ENCODE results near the gene SHH. TPM values are rescaled to one million over a fixed set of nuclear protein-coding genes. Genes with fewer than 3 reads are reported as not detected.
A peak's percentile ranks its signal among the peaks of the same experiment; 100 is the strongest.

The SHH gene
- total RNA-seq, 8 experiments from 2014 or later = under 0.01 to 28.2 (median 0.14) TPM; not detected in 2

DNA sequence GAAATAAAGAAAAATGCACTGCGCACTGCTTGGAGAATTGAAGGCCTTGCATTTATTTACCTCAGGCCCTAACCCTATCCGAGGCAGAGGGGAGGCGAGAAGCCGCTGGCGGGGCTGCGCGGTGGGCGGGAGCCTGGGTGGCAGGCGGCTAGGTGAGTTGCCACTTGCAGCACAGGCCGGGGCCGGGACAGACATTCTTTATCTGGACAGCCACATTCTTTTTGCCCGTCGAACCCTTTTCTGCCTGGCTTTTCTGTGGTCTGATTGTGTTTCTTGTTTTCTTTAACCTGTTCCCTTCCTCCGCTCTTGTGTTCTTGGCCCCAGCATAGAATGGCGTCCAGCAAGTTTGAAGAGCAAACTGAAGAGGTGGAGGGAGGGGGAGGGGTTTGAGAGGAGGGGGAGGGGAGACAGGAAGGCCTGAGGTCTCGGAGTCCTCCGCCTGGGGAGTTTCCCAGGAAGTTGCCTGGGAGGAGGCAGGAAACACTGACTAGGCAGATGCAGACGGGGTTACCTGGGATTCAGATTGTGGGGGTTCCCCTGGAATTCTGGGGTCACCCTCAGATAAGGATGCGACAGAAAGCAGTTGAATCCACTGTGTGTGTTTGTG lies 5.1 kb downstream of the SHH start:
- H3K4me3 ChIP-seq = no peak overlapping the region
- H3K4me1 ChIP-seq (replicated peaks in 1 of 2) = peaks cover 21 to 29% of the 10 kb centered on the region in 2 donors
- 0 to 25% (median 20%) methylated on average over 1 to 8 of the region's 19 CpGs; no CpG with 5 or more reads in 7 of the 10 experiments for WGBS, 10 experiments
- ATAC-seq (replicated peaks in 6 of 8) = no peak
- H3K27ac ChIP-seq = no peak overlapping the region
- in situ Hi-C loops (cut with MboI; ENCODE audit: low pct_unique_long_range_greater_than_20kb in 2 of 9, low sequenced_read_pairs in 9 of 9, unreplicated experiment in 9 of 9) = loop anchor here in 3 of 9 experiments (25.0 kb wide), 2 partner anchors 655 to 1005 kb away; no protein-coding TSS in a partner anchor

DNA sequence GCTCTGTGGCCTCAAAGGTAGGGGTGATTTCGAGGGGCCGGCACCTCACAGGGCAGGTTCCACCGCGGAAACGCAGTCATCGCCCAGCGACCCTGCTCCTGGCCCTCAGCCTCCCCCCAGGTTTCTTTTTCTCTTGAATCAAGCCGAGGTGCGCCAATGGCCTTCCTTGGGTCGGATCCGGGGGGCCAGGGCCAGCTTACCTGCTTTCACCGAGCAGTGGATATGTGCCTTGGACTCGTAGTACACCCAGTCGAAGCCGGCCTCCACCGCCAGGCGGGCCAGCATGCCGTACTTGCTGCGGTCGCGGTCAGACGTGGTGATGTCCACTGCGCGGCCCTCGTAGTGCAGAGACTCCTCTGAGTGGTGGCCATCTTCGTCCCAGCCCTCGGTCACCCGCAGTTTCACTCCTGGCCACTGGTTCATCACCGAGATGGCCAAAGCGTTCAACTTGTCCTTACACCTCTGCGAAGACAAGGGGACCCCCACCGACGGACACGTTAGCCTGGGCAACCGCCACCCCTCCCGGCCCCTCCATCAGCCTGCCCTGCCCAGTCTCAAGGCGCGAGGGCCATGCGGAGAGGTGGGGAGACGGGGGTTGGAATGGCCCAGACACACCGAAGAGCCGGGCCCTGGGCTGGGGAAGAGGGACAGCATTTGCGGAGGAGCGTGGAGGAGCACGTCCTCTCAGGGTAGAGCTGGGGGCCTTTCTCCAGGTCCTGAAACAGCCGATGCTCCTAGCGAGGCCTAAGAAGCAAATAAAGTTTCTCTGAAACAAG lies 6.0 kb downstream of the SHH start:
- H3K4me1 ChIP-seq (replicated peaks in 1 of 2) = peaks cover 18 to 29% of the 10 kb centered on the region in 2 donors
- ATAC-seq (replicated peaks in 6 of 8) = no peak
- in situ Hi-C loops (cut with MboI; ENCODE audit: low pct_unique_long_range_greater_than_20kb in 2 of 9, low sequenced_read_pairs in 9 of 9, unreplicated experiment in 9 of 9) = loop anchor here in 3 of 9 experiments (25.0 kb wide), 2 partner anchors 656 to 1006 kb away; no protein-coding TSS in a partner anchor
- H3K4me3 ChIP-seq = peak overlapping the region in 1 of 5 donors; percentile 32
- no peak overlapping the region for H3K27ac ChIP-seq
- 13 to 44% (median 30%) methylated on average over 3 to 22 of the region's 47 CpGs; no CpG with 5 or more reads in 6 of the 10 experiments for WGBS, 10 experiments

DNA sequence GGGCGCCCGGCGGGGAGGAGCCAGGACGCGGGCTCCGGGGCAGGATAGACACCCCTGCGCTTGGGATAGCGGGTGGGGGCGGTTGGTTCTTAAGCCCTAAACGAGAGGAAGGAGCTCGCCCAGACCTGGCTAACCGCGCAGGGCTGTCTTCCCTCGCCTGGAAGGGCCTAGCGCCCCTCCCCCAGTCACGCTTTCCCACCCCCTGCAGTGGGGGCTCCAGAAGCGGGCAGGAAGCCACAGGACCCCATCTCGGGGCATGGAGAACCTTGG lies 6.5 kb downstream of the SHH start:
- no peak overlapping the region for H3K27ac ChIP-seq
- H3K4me3 ChIP-seq = peak overlapping the region; percentile 4 to 32 (median 27)
- H3K4me1 ChIP-seq (replicated peaks in 1 of 2) = peaks cover 18 to 29% of the 10 kb centered on the region in 2 donors
- peak in 1 of 8 experiments; percentile 1 for ATAC-seq (replicated peaks in 6 of 8)
- in situ Hi-C loops (cut with MboI; ENCODE audit: low pct_unique_long_range_greater_than_20kb in 2 of 9, low sequenced_read_pairs in 9 of 9, unreplicated experiment in 9 of 9) = loop anchor here in 3 of 9 experiments (25.0 kb wide), 2 partner anchors 657 to 1007 kb away; no protein-coding TSS in a partner anchor
- 0 to 15% methylated on average over 1 to 5 of the region's 18 CpGs; no CpG with 5 or more reads in 8 of the 10 experiments for WGBS, 10 experiments

DNA sequence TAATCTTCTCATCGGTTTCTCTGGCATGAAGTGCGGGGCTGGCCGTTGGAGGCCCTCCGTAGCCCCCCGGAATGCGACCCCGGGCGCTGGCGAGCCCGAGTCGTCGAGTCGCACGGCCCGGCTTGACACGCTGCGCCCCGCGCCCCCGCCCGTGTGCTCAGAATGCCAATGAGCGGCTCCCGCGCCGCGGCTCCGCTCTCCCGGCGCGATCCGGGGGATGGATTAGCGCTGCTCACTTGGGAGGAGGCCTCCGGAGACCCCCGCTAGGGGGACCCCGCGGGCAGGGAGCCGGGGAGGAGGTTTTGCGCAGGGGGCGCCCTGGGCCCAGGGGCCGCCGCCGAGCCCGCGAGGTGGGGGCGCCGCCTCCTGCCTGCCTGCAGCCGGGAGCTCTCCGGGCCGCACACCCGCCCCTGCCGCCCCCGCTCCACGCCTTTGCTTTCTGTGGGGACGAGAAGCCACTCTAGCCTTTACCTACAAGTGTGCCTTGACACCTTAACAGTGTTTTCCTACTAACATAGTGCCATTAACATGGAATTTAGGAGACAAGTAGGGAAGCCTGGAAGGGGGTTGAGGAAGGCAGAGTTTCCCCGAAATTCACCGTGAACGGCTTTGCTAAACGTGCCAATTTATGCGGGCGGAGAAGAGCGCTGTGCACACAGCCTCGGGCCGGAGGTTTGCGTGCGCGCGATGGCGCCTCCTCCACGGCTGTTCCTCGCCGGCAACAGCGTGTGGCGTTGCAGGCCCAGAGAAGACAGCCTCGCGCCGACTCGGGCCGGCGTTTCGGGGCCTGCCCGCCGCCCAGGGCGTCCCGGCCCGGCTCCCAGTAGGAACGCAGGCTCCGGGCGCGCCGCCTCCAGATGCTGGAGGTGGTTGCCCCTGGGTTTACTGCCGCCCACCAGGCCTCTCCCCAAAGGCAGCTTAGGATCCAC lies 7.1 kb downstream of the SHH start:
- Histone ChIP-seq H3K4me3 (peak overlapping the region; percentile 4 to 32 (median 27)), H3K4me1 (replicated peaks in 1 of 2) (peaks cover 16 to 29% of the 10 kb centered on the region in 2 donors), H3K27ac (no peak overlapping the region)
- ATAC-seq (replicated peaks in 6 of 8) = peak; percentile 55 to 86 (median 77)
- WGBS, 10 experiments = 0 to 3% (median 0%) methylated on average over 1 to 16 of the region's 91 CpGs; no CpG with 5 or more reads in 5 of the 10 experiments
- in situ Hi-C loops (cut with MboI; ENCODE audit: low pct_unique_long_range_greater_than_20kb in 2 of 9, low sequenced_read_pairs in 9 of 9, unreplicated experiment in 9 of 9) = loop anchor here in 3 of 9 experiments (25.0 kb wide), 2 partner anchors 657 to 1007 kb away; no protein-coding TSS in a partner anchor

DNA sequence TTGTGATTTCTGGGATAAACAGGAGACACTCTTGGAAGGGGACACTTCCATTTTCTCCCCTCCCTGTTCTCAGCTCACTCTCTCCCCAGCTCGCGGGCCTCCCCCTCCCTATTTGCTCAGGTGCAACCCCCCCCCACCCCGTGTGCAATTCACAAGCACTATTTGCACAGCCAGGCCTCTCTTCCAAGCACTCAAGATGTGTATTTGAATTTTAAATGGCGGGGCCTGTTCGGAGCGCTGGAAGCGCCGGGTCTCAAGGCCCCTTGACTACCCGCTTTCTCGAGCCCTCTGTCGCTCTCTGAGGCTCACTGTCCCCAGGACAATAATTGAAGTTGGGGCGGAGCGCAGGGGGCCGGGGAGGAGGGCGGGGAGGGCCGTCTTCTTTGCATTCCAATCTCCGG lies 7.8 kb downstream of the SHH start:
- H3K27ac ChIP-seq = no peak overlapping the region
- H3K4me3 ChIP-seq = peak overlapping the region; percentile 1 to 32 (median 27)
- peak in 5 of 8 experiments; percentile 45 to 55 (median 52) for ATAC-seq (replicated peaks in 6 of 8)
- in situ Hi-C loops (cut with MboI; ENCODE audit: low pct_unique_long_range_greater_than_20kb in 2 of 9, low sequenced_read_pairs in 9 of 9, unreplicated experiment in 9 of 9) = loop anchor here in 3 of 9 experiments (25.0 kb wide), 2 partner anchors 658 to 1008 kb away; no protein-coding TSS in a partner anchor
- no CpG with 5 or more reads among the region's 17 CpGs for WGBS, 10 experiments
- H3K4me1 ChIP-seq (replicated peaks in 1 of 2) = peaks cover 13 to 23% of the 10 kb centered on the region in 2 donors

DNA sequence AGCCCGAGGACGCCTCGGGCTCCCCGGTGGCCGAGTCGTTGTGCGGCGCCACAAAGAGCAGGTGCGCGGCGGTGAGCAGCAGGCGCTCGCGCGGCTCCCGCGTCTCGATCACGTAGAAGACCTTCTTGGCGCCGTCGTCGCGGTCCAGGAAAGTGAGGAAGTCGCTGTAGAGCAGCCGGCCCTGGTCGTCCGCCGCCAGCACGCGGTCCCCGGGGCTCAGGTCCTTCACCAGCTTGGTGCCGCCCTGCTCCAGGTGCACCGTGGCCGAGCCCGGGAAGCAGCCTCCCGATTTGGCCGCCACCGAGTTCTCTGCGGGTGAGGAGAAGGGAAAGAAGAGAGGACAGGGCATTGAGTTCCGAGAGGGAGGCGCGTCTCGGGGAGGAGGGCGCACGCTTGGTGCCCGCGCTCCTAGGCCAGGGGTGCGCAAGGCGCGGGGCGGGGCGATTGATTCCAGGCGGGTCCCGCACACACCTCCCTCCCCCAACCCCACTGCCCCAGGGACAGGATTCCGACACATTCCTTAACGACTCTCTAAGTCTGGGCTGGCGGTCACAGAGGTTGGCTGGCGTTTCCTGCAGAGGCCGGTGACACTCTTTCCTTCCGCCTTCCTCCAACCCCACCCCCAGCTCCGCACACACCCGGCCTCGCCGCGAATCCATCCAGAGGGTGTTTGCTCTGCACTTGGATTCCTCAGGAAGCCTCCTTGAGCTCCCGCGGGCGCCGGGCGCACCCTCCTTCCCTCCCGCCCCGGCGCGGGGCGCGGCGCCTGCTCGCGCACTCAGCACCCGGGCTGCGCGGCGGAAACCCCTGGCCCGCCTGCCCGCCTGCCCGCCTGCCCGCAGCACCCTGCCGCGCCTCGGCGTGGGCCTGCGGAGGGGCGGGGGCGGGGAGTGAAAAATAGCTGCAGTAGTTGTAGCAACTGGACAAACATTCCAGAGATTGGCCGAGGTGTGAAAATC lies 8.6 kb downstream of the SHH start:
- whole genome bisulfite sequencing, 10 experiments = 0 to 13% (median 0%) methylated on average over 2 to 11 of the region's 96 CpGs; no CpG with 5 or more reads in 5 of the 10 experiments
- in situ Hi-C loops (cut with MboI; ENCODE audit: low pct_unique_long_range_greater_than_20kb in 2 of 9, low sequenced_read_pairs in 9 of 9, unreplicated experiment in 9 of 9) = loop anchor here in 3 of 9 experiments (25.0 kb wide), 2 partner anchors 659 to 1009 kb away; no protein-coding TSS in a partner anchor
- ATAC-seq (replicated peaks in 6 of 8) = peak in 6 of 8 experiments; percentile 1 to 41 (median 30)
- Histone ChIP-seq H3K4me1 (replicated peaks in 1 of 2) (peaks cover 8 to 17% of the 10 kb centered on the region in 2 donors), H3K27ac (no peak overlapping the region), H3K4me3 (peak overlapping the region in 3 of 5 donors; percentile 14 to 32 (median 22))

DNA sequence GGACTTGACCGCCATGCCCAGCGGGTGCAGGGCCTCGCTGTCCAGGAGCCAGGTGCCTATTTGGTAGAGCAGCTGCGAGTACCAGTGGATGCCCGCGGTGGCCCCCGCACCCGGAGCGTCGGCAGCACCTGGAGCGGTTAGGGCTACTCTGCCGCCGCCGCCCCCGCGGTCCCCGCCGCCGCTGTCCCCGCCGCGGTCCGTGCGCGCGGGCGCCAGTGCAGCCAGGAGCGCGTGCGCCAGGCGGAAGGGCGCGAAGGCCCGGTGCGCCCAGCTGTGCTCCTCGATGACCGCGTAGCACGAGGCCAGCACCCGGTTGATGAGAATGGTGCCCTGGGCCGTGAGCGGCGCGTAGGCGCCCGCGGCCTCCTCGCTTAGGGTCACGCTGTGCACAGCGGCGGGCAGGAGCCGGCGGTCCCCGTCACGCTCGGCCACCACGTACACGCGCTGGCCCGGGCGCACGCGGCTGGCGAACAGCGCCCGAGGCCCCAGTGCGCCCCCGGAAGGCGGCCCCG lies 9.3 kb downstream of the SHH start:
- Histone ChIP-seq H3K4me3 (peak overlapping the region in 1 of 5 donors; percentile 32), H3K27ac (no peak overlapping the region), H3K4me1 (replicated peaks in 1 of 2) (peaks cover under 1 to 14% of the 10 kb centered on the region in 2 donors)
- ATAC-seq (replicated peaks in 6 of 8) = no peak
- in situ Hi-C loops (cut with MboI; ENCODE audit: low pct_unique_long_range_greater_than_20kb in 2 of 9, low sequenced_read_pairs in 9 of 9, unreplicated experiment in 9 of 9) = loop anchor here in 3 of 9 experiments (25.0 kb wide), 2 partner anchors 659 to 1009 kb away; no protein-coding TSS in a partner anchor
- 6% methylated on average over 9 of the region's 70 CpGs; no CpG with 5 or more reads in 9 of the 10 experiments for WGBS, 10 experiments

DNA sequence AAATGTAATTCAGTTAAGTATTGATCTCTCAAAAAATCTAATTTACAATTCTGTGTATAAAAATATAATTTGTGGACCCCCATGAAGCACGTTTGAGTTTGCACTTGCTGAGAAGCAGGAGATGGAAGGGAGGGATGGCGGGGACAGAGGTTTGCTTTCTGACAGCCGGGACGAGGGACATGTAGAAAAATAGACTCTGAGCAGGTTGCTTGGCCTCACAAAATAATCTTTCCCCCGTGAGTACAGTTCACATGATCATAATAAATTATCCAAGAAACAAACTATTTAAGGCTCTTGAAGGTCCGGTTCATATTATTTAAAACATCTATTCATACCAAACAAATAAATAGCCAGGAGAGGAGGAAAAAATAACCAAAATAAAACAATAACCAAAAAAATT lies 10.0 kb downstream of the SHH start:
- Histone ChIP-seq H3K4me3 (no peak overlapping the region), H3K4me1 (replicated peaks in 1 of 2) (peaks cover 0 to 8% of the 10 kb centered on the region in 2 donors), H3K27ac (no peak overlapping the region)
- 10 to 67% (median 36%) methylated on average over 4 to 6 of the region's 6 CpGs for WGBS, 10 experiments
- in situ Hi-C loops (cut with MboI; ENCODE audit: low pct_unique_long_range_greater_than_20kb in 2 of 9, low sequenced_read_pairs in 9 of 9, unreplicated experiment in 9 of 9) = loop anchor here in 3 of 9 experiments (25.0 kb wide), 2 partner anchors 660 to 1010 kb away; no protein-coding TSS in a partner anchor
- no peak for ATAC-seq (replicated peaks in 6 of 8)

DNA sequence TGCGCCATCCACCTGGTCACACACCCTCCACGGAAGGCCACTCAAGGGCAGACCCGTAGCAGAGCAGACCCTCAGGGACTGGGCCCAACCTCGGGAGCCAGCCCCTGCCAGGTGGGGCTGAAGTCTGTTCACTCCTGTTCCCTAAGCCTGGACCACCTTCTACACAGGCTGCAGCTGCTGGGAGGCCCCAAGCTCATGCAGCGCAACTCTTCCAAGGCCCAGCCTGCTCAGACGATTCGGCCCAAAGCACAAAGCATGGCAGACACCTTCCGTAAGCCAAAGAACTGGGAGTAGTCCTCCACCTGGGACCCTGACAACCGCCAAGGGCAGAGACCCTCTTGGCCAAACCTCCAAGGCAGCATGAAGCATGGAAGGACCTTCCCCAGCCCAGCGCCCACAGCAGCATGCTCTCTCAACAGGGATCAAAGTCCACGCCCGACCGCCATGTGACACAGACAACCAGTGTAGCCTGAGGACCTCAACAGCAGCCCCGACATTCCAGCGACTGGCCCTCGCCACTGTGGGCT lies 11.5 kb downstream of the SHH start:
- WGBS, 10 experiments = 72 to 100% (median 80%) methylated on average over 2 to 9 of the region's 16 CpGs; no CpG with 5 or more reads in 3 of the 10 experiments
- in situ Hi-C loops (cut with MboI; ENCODE audit: low pct_unique_long_range_greater_than_20kb in 2 of 9, low sequenced_read_pairs in 9 of 9, unreplicated experiment in 9 of 9) = loop anchor here in 3 of 9 experiments (25.0 kb wide), 2 partner anchors 661 to 1011 kb away; no protein-coding TSS in a partner anchor
- ATAC-seq (replicated peaks in 6 of 8) = no peak
- Histone ChIP-seq H3K4me1 (replicated peaks in 1 of 2) (peaks cover 0 to 8% of the 10 kb centered on the region in 2 donors), H3K4me3 (no peak overlapping the region), H3K27ac (no peak overlapping the region)

DNA sequence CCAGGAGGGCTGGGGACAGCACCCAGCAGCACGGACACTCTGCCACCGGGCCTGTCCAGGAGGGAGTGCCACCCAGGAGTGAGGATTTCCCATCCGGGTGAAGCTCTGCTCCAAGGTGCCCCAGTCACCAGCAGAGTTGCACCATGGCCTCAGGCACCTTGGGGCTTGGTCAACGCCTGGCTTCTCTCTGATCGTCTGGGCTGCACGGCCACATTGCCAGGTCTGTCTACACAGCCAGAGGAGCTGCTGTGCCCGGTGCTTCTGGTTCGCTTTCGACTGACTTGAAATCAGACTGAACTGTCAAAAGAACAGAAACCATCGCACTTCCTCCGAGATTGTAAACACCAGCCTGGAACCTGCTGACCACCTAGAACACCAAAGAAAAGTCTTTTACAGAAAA lies 12.0 kb downstream of the SHH start:
- Histone ChIP-seq H3K4me3 (no peak overlapping the region), H3K27ac (no peak overlapping the region), H3K4me1 (replicated peaks in 1 of 2) (peaks cover 0 to 8% of the 10 kb centered on the region in 2 donors)
- WGBS, 10 experiments = 28 to 84% (median 81%) methylated on average over 2 to 6 of the region's 11 CpGs; no CpG with 5 or more reads in 7 of the 10 experiments
- no peak for ATAC-seq (replicated peaks in 6 of 8)
- in situ Hi-C loops (cut with MboI; ENCODE audit: low pct_unique_long_range_greater_than_20kb in 2 of 9, low sequenced_read_pairs in 9 of 9, unreplicated experiment in 9 of 9) = loop anchor here in 3 of 9 experiments (25.0 kb wide), 2 partner anchors 662 to 1012 kb away; no protein-coding TSS in a partner anchor

DNA sequence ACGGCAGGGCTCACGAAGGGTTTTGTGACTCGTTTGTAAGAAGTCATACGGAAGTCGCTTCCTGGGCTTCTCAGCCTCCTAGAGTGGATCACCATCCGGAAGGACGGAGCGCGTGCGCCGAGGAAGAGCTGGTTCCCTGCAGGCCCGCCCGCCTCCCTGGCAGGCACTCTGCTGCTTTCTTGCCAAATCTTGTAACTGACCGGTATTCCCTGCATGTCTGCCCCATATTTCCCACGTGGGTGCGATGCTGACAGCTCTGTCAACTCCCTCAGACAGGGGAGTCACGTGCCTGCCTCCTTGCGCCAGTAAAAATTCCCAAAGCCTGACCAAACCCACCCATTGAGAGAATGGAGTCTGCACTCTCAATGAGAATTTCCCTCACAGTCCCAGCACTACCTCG lies 12.7 kb downstream of the SHH start:
- ATAC-seq (replicated peaks in 6 of 8) = peak in 2 of 8 experiments; percentile 12 to 15
- peaks cover 0 to 8% of the 10 kb centered on the region in 2 donors for H3K4me1 ChIP-seq (replicated peaks in 1 of 2)
- no peak overlapping the region for H3K4me3 ChIP-seq
- WGBS, 10 experiments = 0 to 53% (median 20%) methylated on average over 1 to 12 of the region's 19 CpGs; no CpG with 5 or more reads in 1 of the 10 experiments
- in situ Hi-C loops (cut with MboI; ENCODE audit: low pct_unique_long_range_greater_than_20kb in 2 of 9, low sequenced_read_pairs in 9 of 9, unreplicated experiment in 9 of 9) = loop anchor here in 3 of 9 experiments (10.0 to 25.0 kb wide), 2 partner anchors 1013 to 1015 kb away; no protein-coding TSS in a partner anchor
- H3K27ac ChIP-seq = no peak overlapping the region
